ENCODE measurements around the gene ADIPOR2.

GRCh38 chr12:1702713-1703112, 11.8 kb downstream of the ADIPOR2 start:
- TF ChIP-seq HOXB13 (CRISPR knock-in tag; IDR thresholded peaks at IDR 0.05; ENCODE audit: low read depth): no peak
- no peak for TF ChIP-seq CTCF (IDR thresholded peaks at IDR 0.05)
